Endothelial cell of umbilical vein (primary cell): Measurements from ENCODE around the gene FIGNL2. TPM values are rescaled to one million over a fixed set of nuclear protein-coding genes. Genes with fewer than 3 reads are reported as not detected.

Experiments
- BruUV-seq: library from RNA; stranded (reverse); fragments of 400-500 nt; replicated peaks from 2 replicates; lab custom pipeline; 2021; lab: Mats Ljungman, UMichigan
- CTCF ChIA-PET: fragments of 300-600, 350-600 bp; sonication (Branson Sonifier 250); formaldehyde crosslinking; loops from one replicate; lab custom pipeline; 2021; ENCODE audit warnings: antibody characterized with exemption, inconsistent platforms; lab: Charles Lee
- POLR2A ChIA-PET: fragments of 300-600, 350-600 bp; sonication (Branson Sonifier 250); formaldehyde crosslinking; loops from one replicate; lab custom pipeline; 2021; ENCODE audit warnings: antibody characterized with exemption, inconsistent platforms; lab: Charles Lee
- DNase-seq: peaks from one replicate; pipeline ENCODE4 v3.0.0-alpha.2; 2011; ENCODE audit warnings: low read depth, low spot score
- FAIRE-seq: peaks from 2 replicates; lab custom pipeline; 2011; peaks lifted over from hg19 to GRCh38; lab: Jason Lieb, UNC
- H2AFZ ChIP-seq: 2 replicates; pipeline ENCODE4 v1.6.0; 2012; ENCODE audit warnings: low read depth, low read length, control low read depth, inconsistent platforms
- H3K27ac ChIP-seq: 2 replicates; pipeline ENCODE4 v1.5.1; 2011; ENCODE audit warnings: low read depth, mild to moderate bottlenecking, control low read depth, low read length, moderate library complexity; ENCODE audit not compliant: insufficient read depth
- H3K27me3 ChIP-seq, 2 experiments: 2 replicates each; pipeline versions ENCODE4 v1.6.0 to v1.6.1; 2011; ENCODE audit warnings: low read length in 2 of 2, mixed read lengths in 1 of 2; ENCODE audit not compliant: control insufficient read depth in 2 of 2, insufficient read depth in 2 of 2
- H3K36me3 ChIP-seq, 2 experiments: 2 replicates in 1 of 2; 3 replicates in 1 of 2; pipeline ENCODE4 v1.5.1; 2011; ENCODE audit warnings: low read length in 2 of 2, mild to moderate bottlenecking in 1 of 2, moderate library complexity in 1 of 2; ENCODE audit not compliant: control insufficient read depth in 2 of 2, insufficient read depth in 2 of 2; ENCODE audit errors: extremely low read depth in 1 of 2
- H3K4me1 ChIP-seq: 3 replicates; pipeline ENCODE4 v1.5.1; 2011; ENCODE audit warnings: mild to moderate bottlenecking, low read length; ENCODE audit not compliant: control insufficient read depth, insufficient read depth; ENCODE audit errors: extremely low read depth
- H3K4me2 ChIP-seq: 2 replicates; pipeline ENCODE4 v1.6.1; 2011; ENCODE audit warnings: low read length, control low read depth, mixed read lengths; ENCODE audit not compliant: insufficient read depth
- H3K4me3 ChIP-seq, 3 experiments: fragments of 200-600 bp in 1 of 3; sonication (generic), shearing (Covaris generic) in 1 of 3; replicated peaks in 1 of 3; 2 replicates each; pipeline ENCODE4 v1.5.1; 2011 to 2016; ENCODE audit warnings: control low read depth in 3 of 3, low read length in 3 of 3, mild to moderate bottlenecking in 2 of 3, inconsistent platforms in 1 of 3, low read depth in 1 of 3, moderate library complexity in 1 of 3; ENCODE audit not compliant: insufficient read depth in 1 of 3
- H3K79me2 ChIP-seq: 2 replicates; pipeline ENCODE4 v1.6.0; 2012; ENCODE audit warnings: low read length, inconsistent platforms; ENCODE audit not compliant: control insufficient read depth, insufficient read depth
- H3K9ac ChIP-seq: replicated peaks from 2 replicates; pipeline ENCODE3; 2011; ENCODE audit warnings: low read length, control low read depth; ENCODE audit not compliant: insufficient read depth; ENCODE audit errors: extremely low read depth
- H3K9me1 ChIP-seq: replicated peaks from 3 replicates; pipeline ENCODE4 v1.6.0; 2011; ENCODE audit warnings: mild to moderate bottlenecking, low read length; ENCODE audit not compliant: control insufficient read depth, insufficient read depth; ENCODE audit errors: extremely low read depth
- H3K9me3 ChIP-seq: replicated peaks from 2 replicates; pipeline ENCODE4 v1.5.1; 2012; ENCODE audit warnings: low read length, inconsistent platforms; ENCODE audit not compliant: control insufficient read depth, insufficient read depth
- H4K20me1 ChIP-seq: replicated peaks from 2 replicates; pipeline ENCODE3; 2011; ENCODE audit warnings: mild to moderate bottlenecking, low read length; ENCODE audit not compliant: control insufficient read depth, insufficient read depth; ENCODE audit errors: extremely low read depth
- EZH2 ChIP-seq: IDR thresholded peaks from 2 replicates; pipeline ENCODE4 v1.6.1; 2012; ENCODE audit warnings: borderline replicate concordance, low read depth, mild to moderate bottlenecking, moderate library complexity, low read length, inconsistent platforms; ENCODE audit not compliant: severe bottlenecking
- FOS ChIP-seq: IDR thresholded peaks from 2 replicates; pipeline ENCODE4 v1.6.1; 2011; ENCODE audit warnings: mild to moderate bottlenecking, low read length, moderate library complexity, borderline replicate concordance; ENCODE audit not compliant: insufficient read depth
- GATA2 ChIP-seq: IDR thresholded peaks from 2 replicates; pipeline ENCODE4 v1.7.0; 2011; ENCODE audit warnings: low read depth, mild to moderate bottlenecking, moderate library complexity, mixed read lengths, low read length; ENCODE audit not compliant: insufficient read length, insufficient read depth
- JUN ChIP-seq: IDR thresholded peaks from 2 replicates; pipeline ENCODE4 v1.6.1; 2011; ENCODE audit warnings: borderline replicate concordance, low read depth; ENCODE audit not compliant: insufficient read length, insufficient read depth
- MYC ChIP-seq: IDR thresholded peaks from one replicate; pipeline ENCODE4 v1.6.1; 2011; ENCODE audit warnings: mild to moderate bottlenecking, low read depth, low read length
- POLR2A ChIP-seq: IDR thresholded peaks from 2 replicates; pipeline ENCODE4 v1.6.1; 2012; ENCODE audit warnings: low read depth, mild to moderate bottlenecking, control low read depth, low read length
- POLR2AphosphoS5 ChIP-seq: IDR thresholded peaks from 2 replicates; pipeline ENCODE4 v1.6.1; 2012; ENCODE audit warnings: low read depth, mild to moderate bottlenecking, control low read depth, low read length, moderate library complexity; ENCODE audit not compliant: insufficient read depth
- dilution Hi-C: fragments of 300-500 bp; cut with MboI; formaldehyde crosslinking; loops from one replicate; pipeline ENCODE4 v1.15.0; 2019; ENCODE audit warnings: low sequenced_read_pairs; ENCODE audit not compliant: extremely low pct_ligation_motif_present
- intact Hi-C: fragments of 100-400 bp; cut with micrococcal nuclease; formaldehyde crosslinking; loops from one replicate; pipeline ENCODE4 v1.10.0; 2022
- polyA plus RNA-seq, 4 experiments: library from polyadenylated mRNA; depleted of rRNA in 3 of 4; stranded (reverse) in 3 of 4; unstranded in 1 of 4; fragments of >200 nt; gene quantifications; 2 replicates each; pipeline versions ENCODE4 v1.2.1 to v1.2.3, GENCODE V29; 2011 to 2012; ENCODE audit warnings: missing spikeins in 1 of 4
- total RNA-seq: library from RNA; stranded (reverse); gene quantifications from 2 replicates; pipeline ENCODE4 v1.2.3, GENCODE V29; 2021
- TF ChIP-seq, protein P1 (sequence below), 2 donors: IDR thresholded peaks; 1 replicate in 1 of 2; 2 replicates in 1 of 2; pipeline ENCODE4 v1.5.1; 2011; ENCODE audit warnings: low read length in 2 of 2, mild to moderate bottlenecking in 2 of 2, moderate library complexity in 2 of 2, control low read depth in 1 of 2, inconsistent platforms in 1 of 2, low read depth in 1 of 2; ENCODE audit not compliant: insufficient read depth in 1 of 2; ENCODE audit errors: extremely low read depth in 1 of 2
- TF ChIP-seq, protein P2 (sequence below): IDR thresholded peaks from 2 replicates; pipeline ENCODE4 v1.6.1; 2011; ENCODE audit not compliant: insufficient read depth, insufficient read length

The FIGNL2 gene
- total and polyA plus RNA-seq, 2 donors (not counting 3 experiments of a cell fraction or from before 2014, with no cell fraction given): 1.4 to 2.4 TPM

DNA sequence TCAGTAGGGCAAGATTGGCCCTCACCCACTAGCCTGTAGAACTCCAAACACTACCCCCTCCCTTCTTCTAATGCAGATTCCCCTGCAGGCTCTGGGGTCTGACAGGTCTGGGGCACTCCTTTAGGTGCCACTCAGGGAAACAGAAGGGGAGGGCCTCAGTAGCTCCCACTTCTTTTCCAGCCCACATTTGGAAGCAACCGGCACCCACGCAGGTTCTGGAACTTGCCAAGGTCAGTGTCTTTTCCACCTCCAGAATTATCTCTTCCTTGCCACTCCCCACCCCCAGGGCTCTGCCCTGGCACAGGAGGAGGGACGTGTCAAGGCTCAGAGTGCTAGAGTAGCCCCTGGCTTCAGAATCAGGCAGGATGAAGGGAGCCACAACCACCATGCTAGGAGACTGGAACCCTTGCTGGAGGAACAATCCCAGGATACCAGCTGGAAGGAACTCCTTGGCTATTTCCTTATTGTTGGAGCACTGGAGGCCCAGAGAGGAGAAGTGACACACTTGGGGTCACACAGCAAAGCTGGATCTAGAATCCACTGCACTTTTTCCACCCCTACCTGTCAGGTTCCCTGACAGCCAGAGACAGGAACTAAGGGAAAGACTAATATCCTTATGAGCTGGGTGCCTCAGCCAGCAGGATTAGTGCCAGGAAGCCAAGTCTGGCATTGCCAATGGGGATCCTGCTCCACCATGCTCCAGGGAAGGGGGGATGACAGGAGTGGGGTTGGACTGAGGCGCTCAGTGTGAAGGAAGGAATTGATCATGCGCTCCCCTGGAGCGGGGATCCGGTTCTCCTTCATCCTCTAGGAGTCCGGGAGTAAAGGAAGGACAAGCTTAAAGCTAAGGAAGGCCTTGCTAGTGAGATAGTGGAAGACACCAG lies 1.8 kb upstream of the FIGNL2 start:
- CTCF ChIA-PET: interaction anchor here (1.4 to 4.7 kb wide), 4 partner anchors 18 to 27 kb away, joined by 4 to 34 read pairs (median 5); no protein-coding TSS in a partner anchor
- DNase-seq: no peak
- POLR2A ChIA-PET: interaction anchor here (0.6 kb wide), 1 partner anchor 10 kb away, joined by 6 read pairs; no protein-coding TSS in a partner anchor

More for the DNA sequence above, 1.8 kb upstream of the FIGNL2 start:
- Histone ChIP-seq H3K9me1 (no peaks in the 10 kb centered on the region), H3K4me2 (no peak overlapping the region), H3K79me2 (no peaks in the 10 kb centered on the region), H3K27me3 (no peaks in the 10 kb centered on the region), H2AFZ (no peak overlapping the region), H4K20me1 (no peaks in the 10 kb centered on the region), H3K36me3 (no peaks in the 10 kb centered on the region), H3K9ac (no peak overlapping the region), H3K27ac (no peak overlapping the region), H3K4me3 (no peak overlapping the region), H3K9me3 (no peaks in the 10 kb centered on the region), H3K4me1 (peaks cover 9% of the 10 kb centered on the region)
- peak; percentile 43 for FAIRE-seq
- TF ChIP-seq FOS (no peak), EZH2 (no peak), POLR2AphosphoS5 (no peak), JUN (no peak), MYC (no peak), GATA2 (no peak), POLR2A (no peak)
- TF ChIP-seq, protein P1, sequence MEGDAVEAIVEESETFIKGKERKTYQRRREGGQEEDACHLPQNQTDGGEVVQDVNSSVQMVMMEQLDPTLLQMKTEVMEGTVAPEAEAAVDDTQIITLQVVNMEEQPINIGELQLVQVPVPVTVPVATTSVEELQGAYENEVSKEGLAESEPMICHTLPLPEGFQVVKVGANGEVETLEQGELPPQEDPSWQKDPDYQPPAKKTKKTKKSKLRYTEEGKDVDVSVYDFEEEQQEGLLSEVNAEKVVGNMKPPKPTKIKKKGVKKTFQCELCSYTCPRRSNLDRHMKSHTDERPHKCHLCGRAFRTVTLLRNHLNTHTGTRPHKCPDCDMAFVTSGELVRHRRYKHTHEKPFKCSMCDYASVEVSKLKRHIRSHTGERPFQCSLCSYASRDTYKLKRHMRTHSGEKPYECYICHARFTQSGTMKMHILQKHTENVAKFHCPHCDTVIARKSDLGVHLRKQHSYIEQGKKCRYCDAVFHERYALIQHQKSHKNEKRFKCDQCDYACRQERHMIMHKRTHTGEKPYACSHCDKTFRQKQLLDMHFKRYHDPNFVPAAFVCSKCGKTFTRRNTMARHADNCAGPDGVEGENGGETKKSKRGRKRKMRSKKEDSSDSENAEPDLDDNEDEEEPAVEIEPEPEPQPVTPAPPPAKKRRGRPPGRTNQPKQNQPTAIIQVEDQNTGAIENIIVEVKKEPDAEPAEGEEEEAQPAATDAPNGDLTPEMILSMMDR (IDR thresholded peaks at IDR 0.05; ENCODE audit: extremely low read depth in 1 of 2, insufficient read depth in 1 of 2, low read depth in 1 of 2, low read length in 2 of 2): no peak
- TF ChIP-seq, protein P2, sequence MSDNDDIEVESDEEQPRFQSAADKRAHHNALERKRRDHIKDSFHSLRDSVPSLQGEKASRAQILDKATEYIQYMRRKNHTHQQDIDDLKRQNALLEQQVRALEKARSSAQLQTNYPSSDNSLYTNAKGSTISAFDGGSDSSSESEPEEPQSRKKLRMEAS: no peak
- BruUV-seq: no TSS peak
- intact Hi-C loops: no loop called here
- dilution Hi-C loops: no loop called here
